Keratinocyte (primary cell): ENCODE data around the gene DPCD. TPM values are rescaled to one million over a fixed set of nuclear protein-coding genes. Genes with fewer than 3 reads are reported as not detected.

Experiments used
- DNase-seq: peaks from one replicate; pipeline ENCODE4 v3.0.0-alpha.2; 2011; ENCODE audit warnings: low read depth, missing footprints, low spot score
- FAIRE-seq: peaks from 2 replicates; lab custom pipeline; 2011; peaks lifted over from hg19 to GRCh38; lab: Jason Lieb, UNC
- H2AFZ ChIP-seq: 2 replicates; pipeline ENCODE4 v1.6.0; 2012; ENCODE audit warnings: low read length, control low read depth, inconsistent platforms; ENCODE audit not compliant: control insufficient read depth
- H3K27ac ChIP-seq: 2 replicates; pipeline ENCODE4 v1.5.1; 2011; ENCODE audit warnings: low read length; ENCODE audit not compliant: control insufficient read depth, insufficient read depth
- H3K27me3 ChIP-seq: 3 replicates; pipeline ENCODE4 v1.6.0; 2011; ENCODE audit warnings: low read length; ENCODE audit not compliant: control insufficient read depth, insufficient read depth; ENCODE audit errors: extremely low read depth
- H3K36me3 ChIP-seq, 2 experiments: 2 replicates in 1 of 2; 3 replicates in 1 of 2; pipeline ENCODE4 v1.5.1; 2011; ENCODE audit warnings: low read length in 2 of 2, mild to moderate bottlenecking in 1 of 2; ENCODE audit not compliant: control insufficient read depth in 2 of 2, insufficient read depth in 2 of 2; ENCODE audit errors: extremely low read depth in 1 of 2
- H3K4me1 ChIP-seq: 3 replicates; pipeline ENCODE4 v1.5.1; 2011; ENCODE audit warnings: low read length; ENCODE audit not compliant: control insufficient read depth, insufficient read depth; ENCODE audit errors: extremely low read depth
- H3K4me2 ChIP-seq: 3 replicates; pipeline ENCODE4 v1.6.0; 2011; ENCODE audit warnings: low read depth, low read length; ENCODE audit not compliant: control insufficient read depth, insufficient read depth; ENCODE audit errors: extremely low read depth
- H3K4me3 ChIP-seq, 3 experiments: fragments of 200-600 bp in 1 of 3; sonication (generic) in 1 of 3; 2 replicates in 2 of 3; 3 replicates in 1 of 3; pipeline ENCODE4 v1.5.1; 2011 to 2016; ENCODE audit warnings: low read length in 3 of 3, mild to moderate bottlenecking in 3 of 3, control low read depth in 2 of 3, inconsistent platforms in 1 of 3, low read depth in 1 of 3, mixed read lengths in 1 of 3, mixed run types in 1 of 3, moderate library complexity in 1 of 3; ENCODE audit not compliant: control insufficient read depth in 2 of 3, insufficient read depth in 2 of 3; ENCODE audit errors: extremely low read depth in 1 of 3
- H3K79me2 ChIP-seq: 2 replicates; pipeline ENCODE4 v1.6.0; 2012; ENCODE audit warnings: low read length; ENCODE audit not compliant: control insufficient read depth, insufficient read depth
- H3K9ac ChIP-seq: 3 replicates; pipeline ENCODE4 v1.6.0; 2011; ENCODE audit warnings: low read length; ENCODE audit not compliant: control insufficient read depth, insufficient read depth; ENCODE audit errors: extremely low read depth
- H3K9me1 ChIP-seq: 3 replicates; pipeline ENCODE4 v1.6.0; 2011; ENCODE audit warnings: low read length; ENCODE audit not compliant: control insufficient read depth, insufficient read depth; ENCODE audit errors: extremely low read depth
- H3K9me3 ChIP-seq: 2 replicates; pipeline ENCODE4 v1.5.1; 2012; ENCODE audit warnings: low read depth, low read length; ENCODE audit not compliant: control insufficient read depth
- H4K20me1 ChIP-seq: 3 replicates; pipeline ENCODE4 v1.6.0; 2011; ENCODE audit warnings: low read length; ENCODE audit not compliant: control insufficient read depth, insufficient read depth; ENCODE audit errors: extremely low read depth
- EZH2 ChIP-seq: IDR thresholded peaks from one replicate; pipeline ENCODE4 v1.6.1; 2012; ENCODE audit warnings: inconsistent platforms, mild to moderate bottlenecking, low read length, moderate library complexity
- dilution Hi-C: fragments of 300-500 bp; cut with MboI; formaldehyde crosslinking; loops from one replicate; pipeline ENCODE4 v1.7.0; 2020; ENCODE audit warnings: low sequenced_read_pairs; ENCODE audit not compliant: extremely low pct_ligation_motif_present
- polyA plus RNA-seq, 5 experiments: library from polyadenylated mRNA; depleted of rRNA in 3 of 5; stranded (reverse) in 3 of 5; stranded (forward) in 1 of 5; unstranded in 1 of 5; fragments of >200 nt; gene quantifications; 1 replicate in 1 of 5; 2 replicates in 3 of 5; 3 replicates in 1 of 5; pipeline versions ENCODE4 v1.2.1 to v1.2.3, GENCODE V29; 2011 to 2012; ENCODE audit warnings: missing spikeins in 2 of 5, low read depth in 1 of 5, low replicate concordance in 1 of 5
- TF ChIP-seq, protein P1 (sequence below), 3 experiments: IDR thresholded peaks in 1 of 3; conservative IDR thresholded peaks in 1 of 3; optimal IDR thresholded peaks in 1 of 3; 2 replicates in 2 of 3; 3 replicates in 1 of 3; pipeline versions ENCODE3 to v1.5.1; 2011; ENCODE audit warnings: low read length in 3 of 3, mild to moderate bottlenecking in 3 of 3, moderate library complexity in 2 of 3, control low read depth in 1 of 3, inconsistent platforms in 1 of 3; ENCODE audit not compliant: insufficient read depth in 2 of 3; ENCODE audit errors: extremely low read depth in 1 of 3

Gene DPCD
- polyA plus RNA-seq, 1 donor (not counting 4 experiments of a cell fraction or from before 2014, with no cell fraction given): 58.1 TPM

DNA sequence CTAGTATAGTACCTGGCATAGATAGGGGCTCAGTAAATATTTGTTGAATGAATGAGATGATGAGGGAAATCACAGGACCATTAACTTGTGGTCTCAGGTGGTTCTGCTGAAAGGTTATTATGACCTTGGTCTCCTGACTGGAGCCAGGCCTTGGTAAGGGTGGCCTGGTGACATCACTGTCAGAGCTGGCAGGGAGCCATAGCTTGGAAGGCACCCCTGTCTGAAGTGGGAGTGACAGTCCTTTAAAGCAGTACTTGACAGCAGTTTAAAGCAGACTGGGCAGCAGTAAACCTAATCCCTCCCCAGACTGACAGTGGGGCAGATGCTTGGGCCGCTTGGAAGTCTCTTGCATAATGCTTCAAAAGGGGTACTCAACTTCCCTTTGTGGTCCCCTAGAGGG, 13.4 kb downstream of the DPCD start:
- H2AFZ ChIP-seq: no peak overlapping the region
- no peaks in the 10 kb centered on the region for H3K27me3 ChIP-seq
- no peaks in the 10 kb centered on the region for H3K9me3 ChIP-seq
- H3K36me3 ChIP-seq: peaks cover 2 to 8% of the 10 kb centered on the region in 2 experiments
- FAIRE-seq: no peak
- H4K20me1 ChIP-seq: no peaks in the 10 kb centered on the region
- dilution Hi-C loops: no loop called here
- no peaks in the 10 kb centered on the region for H3K4me1 ChIP-seq
- no peak overlapping the region for H3K27ac ChIP-seq
- H3K79me2 ChIP-seq: no peaks in the 10 kb centered on the region
- no peak overlapping the region for H3K4me2 ChIP-seq
- no peak overlapping the region for H3K9ac ChIP-seq
- TF ChIP-seq, protein P1, sequence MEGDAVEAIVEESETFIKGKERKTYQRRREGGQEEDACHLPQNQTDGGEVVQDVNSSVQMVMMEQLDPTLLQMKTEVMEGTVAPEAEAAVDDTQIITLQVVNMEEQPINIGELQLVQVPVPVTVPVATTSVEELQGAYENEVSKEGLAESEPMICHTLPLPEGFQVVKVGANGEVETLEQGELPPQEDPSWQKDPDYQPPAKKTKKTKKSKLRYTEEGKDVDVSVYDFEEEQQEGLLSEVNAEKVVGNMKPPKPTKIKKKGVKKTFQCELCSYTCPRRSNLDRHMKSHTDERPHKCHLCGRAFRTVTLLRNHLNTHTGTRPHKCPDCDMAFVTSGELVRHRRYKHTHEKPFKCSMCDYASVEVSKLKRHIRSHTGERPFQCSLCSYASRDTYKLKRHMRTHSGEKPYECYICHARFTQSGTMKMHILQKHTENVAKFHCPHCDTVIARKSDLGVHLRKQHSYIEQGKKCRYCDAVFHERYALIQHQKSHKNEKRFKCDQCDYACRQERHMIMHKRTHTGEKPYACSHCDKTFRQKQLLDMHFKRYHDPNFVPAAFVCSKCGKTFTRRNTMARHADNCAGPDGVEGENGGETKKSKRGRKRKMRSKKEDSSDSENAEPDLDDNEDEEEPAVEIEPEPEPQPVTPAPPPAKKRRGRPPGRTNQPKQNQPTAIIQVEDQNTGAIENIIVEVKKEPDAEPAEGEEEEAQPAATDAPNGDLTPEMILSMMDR (optimal IDR thresholded peaks at IDR 0.05 in 1 of 3, IDR thresholded peaks at IDR 0.05 in 1 of 3, conservative IDR thresholded peaks at IDR 0.05 in 1 of 3; ENCODE audit: extremely low read depth in 1 of 3, insufficient read depth in 2 of 3, low read length in 3 of 3): no peak
- no peak for TF ChIP-seq EZH2
- H3K9me1 ChIP-seq: no peaks in the 10 kb centered on the region
- no peak for DNase-seq
- no peak overlapping the region for H3K4me3 ChIP-seq

DNA sequence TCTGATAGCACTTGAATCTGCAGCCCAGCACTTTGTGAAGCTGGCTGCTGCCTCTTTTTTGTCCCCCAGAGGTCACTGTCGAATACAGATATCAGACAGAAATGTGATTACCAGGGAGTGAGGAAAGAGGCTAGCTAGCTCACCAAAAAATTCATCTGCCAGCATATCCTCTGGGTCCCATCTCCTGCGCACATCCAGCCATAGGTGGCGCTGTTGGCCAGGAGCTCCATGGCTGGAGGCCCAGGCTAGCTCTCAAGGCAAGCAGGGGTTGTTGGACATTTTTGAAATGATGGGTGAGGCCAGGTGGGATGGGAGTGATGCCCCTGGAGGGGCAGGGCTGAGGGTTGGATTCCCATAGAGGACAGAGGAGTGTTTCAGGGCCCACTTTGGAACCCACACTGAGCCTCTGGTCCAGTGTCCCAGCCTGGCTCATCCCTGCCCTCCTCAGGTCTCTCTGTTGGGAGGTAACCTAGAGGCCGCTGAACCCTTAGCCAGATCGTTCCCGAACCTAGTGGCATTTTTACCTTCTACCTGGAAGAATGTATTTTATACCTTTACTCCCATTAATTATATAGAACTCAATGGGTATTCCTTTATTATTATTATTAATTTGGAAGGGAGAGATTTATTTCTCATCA, 14.8 kb downstream of the DPCD start:
- H3K27me3 ChIP-seq: no peaks in the 10 kb centered on the region
- H3K9me1 ChIP-seq: no peaks in the 10 kb centered on the region
- H3K79me2 ChIP-seq: no peaks in the 10 kb centered on the region
- H3K4me2 ChIP-seq: no peak overlapping the region
- H3K36me3 ChIP-seq: peaks cover 4 to 10% of the 10 kb centered on the region in 2 experiments
- H3K9ac ChIP-seq: no peak overlapping the region
- TF ChIP-seq, protein P1 (optimal IDR thresholded peaks at IDR 0.05 in 1 of 3, IDR thresholded peaks at IDR 0.05 in 1 of 3, conservative IDR thresholded peaks at IDR 0.05 in 1 of 3; ENCODE audit: extremely low read depth in 1 of 3, insufficient read depth in 2 of 3, low read length in 3 of 3): peak; percentile 91 to 95 (median 91)
- no peak for TF ChIP-seq EZH2
- H2AFZ ChIP-seq: no peak overlapping the region
- dilution Hi-C loops: no loop called here
- no peak overlapping the region for H3K4me3 ChIP-seq
- no peaks in the 10 kb centered on the region for H4K20me1 ChIP-seq
- H3K27ac ChIP-seq: no peak overlapping the region
- H3K9me3 ChIP-seq: no peaks in the 10 kb centered on the region
- FAIRE-seq (peak; percentile 46), DNase-seq (peak; percentile 25)
- H3K4me1 ChIP-seq: no peaks in the 10 kb centered on the region
